NCI-H2196 (cell line): ENCODE data around the gene TMEM121.
"Not testable (repeated sequence)": the region's sequence is repeated elsewhere in the genome, so short reads cannot be mapped to it uniquely, and the experiment has no call there.

ENCODE experiments used
- DNase-seq: peaks from one replicate; lab custom pipeline; 2025; ENCODE audit not compliant: unreplicated experiment; lab: John Stamatoyannopoulos, UW

The TMEM121 gene

DNA sequence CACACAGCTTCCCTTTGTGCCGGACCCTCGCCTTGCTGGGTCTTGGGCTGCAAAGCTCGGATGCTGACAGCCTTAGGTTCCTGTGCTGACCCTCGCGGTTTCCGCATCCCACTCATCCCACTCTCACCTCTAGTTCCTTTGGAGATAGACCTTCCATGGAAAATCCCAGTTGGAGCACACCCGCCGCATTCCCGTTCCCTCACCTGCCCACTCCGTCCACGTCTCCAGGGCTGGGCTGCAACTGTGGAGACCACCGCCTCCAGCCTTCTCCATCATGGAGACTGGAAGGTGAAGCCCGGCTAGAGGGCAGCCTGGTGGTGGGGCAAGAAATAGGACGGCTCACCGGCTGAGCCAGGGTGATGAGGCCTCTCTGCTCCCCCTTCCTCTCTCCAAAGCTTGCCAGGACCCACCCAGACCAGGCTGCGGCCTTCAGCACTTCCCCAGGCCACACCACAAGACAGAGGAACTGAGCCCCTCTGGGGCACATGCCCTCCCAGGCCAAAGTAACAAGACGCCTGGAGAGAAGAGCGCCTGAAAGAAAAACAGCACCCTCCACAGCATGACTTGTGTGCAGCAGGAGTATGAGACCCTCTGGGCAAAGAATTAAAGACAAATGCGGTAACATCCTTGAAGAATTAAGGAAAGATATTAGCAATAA lies 15.0 kb downstream of the TMEM121 start:
- no peak for DNase-seq

DNA sequence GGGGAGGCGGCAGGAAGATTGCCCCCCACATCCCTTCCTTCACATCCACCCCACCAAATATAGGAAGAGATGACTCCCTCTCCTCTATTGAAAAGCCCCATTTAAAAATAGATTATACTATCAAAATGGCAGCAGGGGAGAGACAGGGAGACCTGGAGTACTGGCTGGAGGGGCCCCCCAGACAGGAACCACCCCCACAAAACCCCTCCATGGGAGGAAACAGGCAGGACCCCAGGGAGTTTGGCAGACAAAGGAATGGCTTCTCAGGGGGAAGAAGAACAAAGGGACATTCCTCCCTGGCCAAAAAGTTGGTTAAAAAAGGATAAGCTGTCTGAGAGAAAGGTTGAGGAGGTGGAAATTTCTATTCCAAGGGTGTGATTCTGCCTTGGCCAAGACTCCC lies 19.3 kb downstream of the TMEM121 start:
- not testable (repeated sequence) for DNase-seq

DNA sequence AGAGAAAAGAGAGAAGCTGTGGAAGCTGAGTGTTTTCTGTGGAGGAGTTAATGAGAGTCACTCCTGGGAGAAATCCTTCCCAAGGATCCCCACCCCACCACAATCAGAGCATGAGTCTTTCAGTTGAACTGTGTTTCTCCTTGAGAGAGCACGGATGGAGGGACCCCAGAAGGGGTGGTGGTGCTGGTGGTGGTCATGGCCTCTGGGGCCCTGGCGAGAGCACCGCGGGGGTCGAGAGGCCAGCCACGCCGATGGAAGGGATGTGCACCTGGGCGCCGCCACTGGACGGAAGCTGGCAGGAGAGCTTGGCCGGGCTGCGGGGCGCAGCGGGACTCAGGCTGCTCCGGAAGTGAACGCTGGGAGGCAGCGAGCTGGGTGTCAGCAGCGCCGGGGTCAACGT lies 20.0 kb downstream of the TMEM121 start:
- DNase-seq, result not testable (repeated sequence)

DNA sequence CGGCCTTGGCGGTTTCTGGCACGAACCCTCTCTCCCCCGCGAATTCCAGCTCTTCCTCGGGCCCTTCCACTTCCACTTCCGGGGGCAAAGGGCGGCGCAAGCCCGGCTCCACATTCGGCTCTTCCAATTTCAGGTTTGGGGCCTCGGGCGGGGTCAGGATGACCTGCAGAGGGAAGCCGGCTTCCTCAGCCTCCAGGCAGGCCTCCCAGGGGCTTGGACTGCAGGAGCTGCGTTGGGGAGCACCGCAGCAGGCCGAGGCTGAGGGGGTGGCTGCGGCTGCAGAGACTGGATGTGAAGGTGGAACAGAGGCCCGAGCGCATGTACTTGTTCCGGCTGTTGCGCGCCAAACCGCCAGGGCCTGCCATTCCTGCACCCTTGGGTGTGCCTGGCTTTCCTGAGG lies 20.7 kb downstream of the TMEM121 start:
- DNase-seq, result not testable (repeated sequence)

GRCh38 chr14:105547741-105548169 lies 21.4 kb downstream of the TMEM121 start:
- DNase-seq, result no peak

- no peak for DNase-seq
Measured at GRCh38 chr14:105549481-105549880, 23.1 kb downstream of the TMEM121 start.

- no peak for DNase-seq
Measured at GRCh38 chr14:105554022-105554421, 27.6 kb downstream of the TMEM121 start.

DNA sequence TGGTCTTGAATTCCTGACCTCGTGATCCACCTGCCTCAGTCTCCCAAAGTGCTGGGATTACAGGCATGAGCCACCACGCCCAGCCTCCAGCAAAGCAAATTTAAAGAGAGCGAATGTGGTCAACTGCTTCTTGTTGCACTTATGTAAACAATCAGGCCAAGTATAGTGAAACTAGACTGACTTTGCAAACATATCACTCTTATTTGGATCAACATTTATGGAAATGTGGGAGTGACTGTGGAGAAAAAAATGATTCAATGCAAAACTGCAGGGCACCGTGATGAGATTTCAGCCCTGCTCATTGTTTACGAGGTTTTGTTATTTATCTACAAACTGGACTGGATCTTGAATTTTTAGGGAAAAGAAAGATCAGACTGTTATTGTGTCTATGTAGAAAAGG lies 28.1 kb downstream of the TMEM121 start:
- no peak for DNase-seq

- DNase-seq, result not testable (repeated sequence)
Measured at GRCh38 chr14:105557671-105558070, 31.3 kb downstream of the TMEM121 start.

- not testable (repeated sequence) for DNase-seq
Measured at GRCh38 chr14:105558449-105559154, 32.2 kb downstream of the TMEM121 start.

DNA sequence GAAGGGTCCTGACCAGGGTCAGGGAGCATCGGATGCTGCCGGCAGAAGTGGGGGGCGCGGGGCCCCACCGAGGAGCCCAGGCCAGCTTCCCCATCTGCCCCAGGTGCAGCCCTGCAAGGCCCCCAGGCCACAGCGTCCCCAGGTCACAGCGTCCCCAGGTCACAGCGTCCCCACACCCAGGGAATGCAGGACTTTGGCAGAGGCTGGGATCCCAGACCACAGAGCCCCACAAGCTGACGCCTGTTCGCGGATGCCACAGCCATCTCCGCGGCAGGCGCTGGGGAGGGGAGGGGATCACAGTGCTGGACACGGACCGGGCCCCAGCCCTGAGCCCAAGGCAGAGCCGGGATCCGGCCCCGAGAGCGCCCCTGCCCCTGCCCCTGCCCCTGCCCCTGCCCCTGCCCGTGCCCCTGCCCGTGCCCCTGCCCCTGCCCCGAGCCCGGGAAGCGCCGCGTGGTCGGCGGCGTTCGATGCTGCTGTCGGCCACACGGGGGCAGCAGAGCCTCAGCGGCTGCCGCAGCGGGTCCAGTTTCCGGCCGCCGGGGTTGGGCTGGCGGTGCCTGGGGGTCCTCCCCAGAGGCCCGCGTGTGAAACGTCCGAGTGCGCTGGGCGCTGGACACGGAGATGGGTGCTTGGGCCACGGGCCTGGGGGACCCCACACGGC lies 33.1 kb downstream of the TMEM121 start:
- not testable (repeated sequence) for DNase-seq

GRCh38 chr14:105560048-105560669 lies 33.8 kb downstream of the TMEM121 start:
- not testable (repeated sequence) for DNase-seq

GRCh38 chr14:105561345-105561744 lies 35.0 kb downstream of the TMEM121 start:
- DNase-seq, result not testable (repeated sequence)

- no peak for DNase-seq
Measured at GRCh38 chr14:105562713-105563346, 36.4 kb downstream of the TMEM121 start.

- DNase-seq, result no peak
Measured at GRCh38 chr14:105563347-105563737, 37.0 kb downstream of the TMEM121 start.

GRCh38 chr14:105564536-105564935 lies 38.2 kb downstream of the TMEM121 start:
- not testable (repeated sequence) for DNase-seq

- not testable (repeated sequence) for DNase-seq
Measured at GRCh38 chr14:105565185-105565919, 39.0 kb downstream of the TMEM121 start.

DNA sequence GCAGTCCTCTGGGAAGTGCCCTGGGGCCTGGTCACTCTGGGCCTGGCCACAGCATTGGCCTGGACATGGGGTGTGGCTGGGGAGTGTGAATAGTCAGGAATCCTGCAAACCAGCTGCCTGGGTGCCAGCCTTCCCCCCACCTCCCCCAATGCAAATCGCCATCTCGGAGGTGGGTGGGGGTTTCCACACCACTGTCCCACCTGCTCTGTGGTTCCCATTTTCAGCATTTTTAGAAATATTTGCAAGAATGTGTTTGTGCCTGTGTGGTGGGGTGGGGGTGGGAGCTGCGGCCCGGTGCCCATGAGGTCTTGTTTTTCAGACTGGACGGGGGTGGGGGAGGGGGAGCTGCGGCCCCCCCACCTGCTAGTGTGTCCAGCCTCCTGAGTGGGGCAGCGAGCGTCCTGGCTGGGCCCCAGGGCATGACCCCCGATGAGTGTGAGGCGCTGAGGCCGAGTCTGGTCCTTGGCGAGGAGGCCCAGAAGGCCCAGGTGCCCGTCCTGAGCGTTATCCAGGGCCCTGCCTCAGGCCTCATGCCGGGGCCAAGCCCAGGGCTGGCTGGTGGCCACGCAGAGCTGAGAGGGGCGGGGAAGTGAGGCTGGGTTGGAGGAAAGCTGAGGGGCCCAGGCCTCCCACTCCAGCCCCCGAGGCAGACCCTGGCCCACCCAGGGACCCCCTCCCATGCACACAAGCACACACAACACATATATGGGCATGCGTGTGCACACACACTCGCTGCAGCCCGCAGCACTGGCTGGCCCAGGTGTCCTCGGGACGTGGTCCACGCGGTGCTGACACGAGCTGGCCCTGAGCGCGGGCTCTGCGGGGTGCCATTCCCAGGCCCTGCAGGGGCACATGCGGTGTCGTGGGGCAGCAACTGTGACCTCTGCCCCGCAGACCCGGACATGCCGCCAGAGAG lies 40.1 kb downstream of the TMEM121 start:
- DNase-seq, result not testable (repeated sequence)
